SK-N-SH (cell line): Measurements from ENCODE around the gene UCHL5. TPM values are rescaled to one million over a fixed set of nuclear protein-coding genes. Genes with fewer than 3 reads are reported as not detected.
A peak's percentile ranks its signal among the peaks of the same experiment; 100 is the strongest.

Experiments
- CTCF ChIA-PET: fragments of 300-600, 350-600 bp; formaldehyde crosslinking; extraction: SDS; loops from one replicate; lab custom pipeline; 2021; lab: Yijun Ruan, JAX
- POLR2A ChIA-PET: fragments of 350-600 bp; sonication (Branson Sonifier 250); formaldehyde crosslinking; extraction: SDS; loops from one replicate; lab custom pipeline; 2020; ENCODE audit warnings: antibody characterized with exemption, inconsistent platforms; lab: Yijun Ruan, JAX
- DNase-seq: peaks from one replicate; pipeline ENCODE4 v3.0.0; 2012
- H2AFZ ChIP-seq: fragments of 200-600 bp; sonication (generic); 2 replicates; pipeline ENCODE4 v1.8.1; 2016; ENCODE audit warnings: antibody characterized with exemption, mild to moderate bottlenecking, low read depth
- H3F3A ChIP-seq: fragments of 200-600 bp; sonication (generic); replicated peaks from 2 replicates; pipeline ENCODE3; 2016; ENCODE audit warnings: antibody characterized with exemption, mild to moderate bottlenecking; ENCODE audit not compliant: insufficient read depth
- H3K27ac ChIP-seq, 2 experiments: fragments of 200-500 bp in 1 of 2; fragments of 200-600 bp in 1 of 2; sonication (Bioruptor generic) in 1 of 2; sonication (generic), shearing (Covaris generic) in 1 of 2; 2 replicates each; pipeline versions ENCODE4 v1.5.1 to v1.6.1; 2014 to 2016; ENCODE audit warnings: low read depth in 2 of 2, inconsistent platforms in 1 of 2, low read length in 1 of 2, mild to moderate bottlenecking in 1 of 2, mixed read lengths in 1 of 2
- H3K27me3 ChIP-seq: fragments of 200-600 bp; sonication (generic), shearing (Covaris generic); 2 replicates; pipeline ENCODE4 v1.6.1; 2016; ENCODE audit warnings: mixed run types; ENCODE audit not compliant: insufficient read depth
- H3K36me3 ChIP-seq, 2 experiments: fragments of 200-500 bp in 1 of 2; fragments of 200-600 bp in 1 of 2; sonication (Bioruptor generic) in 1 of 2; sonication (generic) in 1 of 2; replicated peaks in 1 of 2; 2 replicates each; pipeline versions ENCODE3 to v1.5.1; 2014 to 2016; ENCODE audit warnings: low read length in 1 of 2, mild to moderate bottlenecking in 1 of 2; ENCODE audit not compliant: insufficient read depth in 2 of 2, control insufficient read depth in 1 of 2
- H3K4me1 ChIP-seq, 2 experiments: fragments of 200-500 bp in 1 of 2; fragments of 200-600 bp in 1 of 2; sonication (Bioruptor generic) in 1 of 2; sonication (generic), shearing (Covaris generic) in 1 of 2; 2 replicates each; pipeline versions ENCODE4 v1.5.1 to v1.6.1; 2014 to 2016; ENCODE audit warnings: low read depth in 1 of 2, low read length in 1 of 2, mixed run types in 1 of 2; ENCODE audit not compliant: insufficient read depth in 2 of 2, control insufficient read depth in 1 of 2
- H3K4me2 ChIP-seq: fragments of 200-600 bp; sonication (generic), shearing (Covaris generic); 2 replicates; pipeline ENCODE4 v1.6.1; 2017; ENCODE audit warnings: mixed run types
- H3K4me3 ChIP-seq, 2 experiments: fragments of 200-500 bp in 1 of 2; fragments of 200-600 bp in 1 of 2; sonication (Bioruptor generic) in 1 of 2; sonication (generic), shearing (Covaris generic) in 1 of 2; 2 replicates each; pipeline versions ENCODE4 v1.5.1 to v1.8.1; 2014 to 2016; ENCODE audit warnings: low read depth in 2 of 2, inconsistent platforms in 1 of 2, low read length in 1 of 2, mild to moderate bottlenecking in 1 of 2, mixed read lengths in 1 of 2, moderate library complexity in 1 of 2
- H3K79me2 ChIP-seq: fragments of 200-600 bp; sonication (generic); 2 replicates; pipeline ENCODE4 v1.8.1; 2017; ENCODE audit warnings: mild to moderate bottlenecking; ENCODE audit not compliant: insufficient read depth
- H3K9ac ChIP-seq: fragments of 200-600 bp; sonication (generic); 2 replicates; pipeline ENCODE4 v1.6.1; 2017; ENCODE audit warnings: mixed run types
- H3K9me2 ChIP-seq: fragments of 200-600 bp; sonication (generic); 2 replicates; pipeline ENCODE4 v1.6.1; 2017; ENCODE audit warnings: mixed run types
- H3K9me3 ChIP-seq: fragments of 200-600 bp; sonication (generic); 2 replicates; pipeline ENCODE4 v1.6.1; 2017; ENCODE audit warnings: mixed run types, mild to moderate bottlenecking, moderate library complexity
- H4K20me1 ChIP-seq: fragments of 200-600 bp; sonication (generic); 2 replicates; pipeline ENCODE4 v1.6.1; 2017; ENCODE audit warnings: mild to moderate bottlenecking, mixed run types; ENCODE audit not compliant: insufficient read depth
- ELF1 ChIP-seq: IDR thresholded peaks from 2 replicates; pipeline ENCODE4 v1.4.0; 2012
- EZH2phosphoT487 ChIP-seq: fragments of 200-600 bp; sonication (generic); IDR thresholded peaks from 2 replicates; pipeline ENCODE4 v1.6.1; 2017; ENCODE audit warnings: low read depth, mixed run types, mild to moderate bottlenecking, antibody characterized with exemption, moderate library complexity, borderline replicate concordance
- FOXM1 ChIP-seq: IDR thresholded peaks from 2 replicates; pipeline ENCODE4 v1.4.0; 2012; ENCODE audit warnings: low read depth, mild to moderate bottlenecking
- GATA2 ChIP-seq: sonication (generic); formaldehyde crosslinking; IDR thresholded peaks from 2 replicates; pipeline ENCODE4 v1.5.0; 2020; ENCODE audit warnings: mild to moderate bottlenecking, missing genetic modification reagents
- IRF3 ChIP-seq: fragments of 150-350 bp; IDR thresholded peaks from 2 replicates; pipeline ENCODE4 v1.6.1; 2016; ENCODE audit warnings: mild to moderate bottlenecking, low read depth, low read length
- JUND ChIP-seq: IDR thresholded peaks from 2 replicates; pipeline ENCODE4 v1.4.0; 2012
- PBX3 ChIP-seq: IDR thresholded peaks from 2 replicates; pipeline ENCODE4; 2012
- RAD21 ChIP-seq: IDR thresholded peaks from 2 replicates; pipeline ENCODE4 v1.6.1; 2012; ENCODE audit warnings: mild to moderate bottlenecking, low read length
- RFX5 ChIP-seq: IDR thresholded peaks from 2 replicates; pipeline ENCODE4 v1.6.1; 2012; ENCODE audit warnings: mild to moderate bottlenecking, improper control_type of control experiment, low read length
- SIN3A ChIP-seq: IDR thresholded peaks from 2 replicates; pipeline ENCODE4 v1.6.1; 2012; ENCODE audit warnings: low read depth, mild to moderate bottlenecking, low read length, moderate library complexity, borderline replicate concordance
- SMC3 ChIP-seq: IDR thresholded peaks from 2 replicates; pipeline ENCODE4 v1.6.1; 2012; ENCODE audit warnings: low read depth, low read length, improper control_type of control experiment
- TAF1 ChIP-seq: IDR thresholded peaks from 2 replicates; pipeline ENCODE4 v1.6.1; 2012; ENCODE audit warnings: low read depth, mild to moderate bottlenecking, low read length, moderate library complexity, borderline replicate concordance
- TCF12 ChIP-seq: IDR thresholded peaks from 2 replicates; pipeline ENCODE4 v1.4.0; 2012
- TEAD4 ChIP-seq: IDR thresholded peaks from 2 replicates; pipeline ENCODE4 v1.4.0; 2012; ENCODE audit warnings: mild to moderate bottlenecking, borderline replicate concordance; ENCODE audit not compliant: insufficient read depth
- USF2 ChIP-seq: fragments of 150-350 bp; IDR thresholded peaks from 2 replicates; pipeline ENCODE4 v1.6.1; 2017; ENCODE audit warnings: antibody characterized with exemption, low read length, low read depth, borderline replicate concordance
- polyA plus RNA-seq, 3 experiments: library from polyadenylated mRNA; depleted of rRNA; stranded (reverse); fragments of >200 nt; gene quantifications; 2 replicates each; pipeline ENCODE4 v1.2.3, GENCODE V29; 2012
- TF ChIP-seq, protein P1 (sequence below): fragments of 200-600 bp; sonication (generic); IDR thresholded peaks from 2 replicates; pipeline ENCODE4 v1.6.1; 2017; ENCODE audit warnings: antibody characterized with exemption, mild to moderate bottlenecking, moderate library complexity
- TF ChIP-seq, protein P2 (sequence below): IDR thresholded peaks from 2 replicates; pipeline ENCODE4 v1.6.1; 2012; ENCODE audit warnings: mild to moderate bottlenecking, low read depth, low read length, moderate library complexity

The UCHL5 gene
- polyA plus RNA-seq, 1 of the 3 experiments (the other 2 are of a cell fraction): 14.9 TPM

DNA sequence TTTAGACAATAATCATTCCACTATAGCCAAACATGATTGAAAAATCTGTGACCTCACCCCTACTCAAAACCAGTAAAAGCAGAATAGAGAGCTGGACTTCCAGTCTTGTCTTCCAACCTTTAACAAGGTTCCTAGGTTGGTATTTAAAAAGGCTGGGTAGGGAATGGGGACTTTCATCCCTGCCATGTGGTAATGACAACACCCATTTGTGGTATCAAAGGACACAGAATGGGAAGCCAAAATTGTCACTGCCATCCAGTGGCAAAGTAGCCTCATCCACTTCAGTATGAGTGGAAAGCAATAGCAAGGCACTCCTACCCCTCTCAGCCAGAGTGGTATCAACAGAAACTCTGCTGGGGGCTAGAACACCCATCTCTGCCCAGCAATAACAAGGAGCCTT is 33.9 kb downstream of the UCHL5 start (continued):
- TF ChIP-seq, protein P1, sequence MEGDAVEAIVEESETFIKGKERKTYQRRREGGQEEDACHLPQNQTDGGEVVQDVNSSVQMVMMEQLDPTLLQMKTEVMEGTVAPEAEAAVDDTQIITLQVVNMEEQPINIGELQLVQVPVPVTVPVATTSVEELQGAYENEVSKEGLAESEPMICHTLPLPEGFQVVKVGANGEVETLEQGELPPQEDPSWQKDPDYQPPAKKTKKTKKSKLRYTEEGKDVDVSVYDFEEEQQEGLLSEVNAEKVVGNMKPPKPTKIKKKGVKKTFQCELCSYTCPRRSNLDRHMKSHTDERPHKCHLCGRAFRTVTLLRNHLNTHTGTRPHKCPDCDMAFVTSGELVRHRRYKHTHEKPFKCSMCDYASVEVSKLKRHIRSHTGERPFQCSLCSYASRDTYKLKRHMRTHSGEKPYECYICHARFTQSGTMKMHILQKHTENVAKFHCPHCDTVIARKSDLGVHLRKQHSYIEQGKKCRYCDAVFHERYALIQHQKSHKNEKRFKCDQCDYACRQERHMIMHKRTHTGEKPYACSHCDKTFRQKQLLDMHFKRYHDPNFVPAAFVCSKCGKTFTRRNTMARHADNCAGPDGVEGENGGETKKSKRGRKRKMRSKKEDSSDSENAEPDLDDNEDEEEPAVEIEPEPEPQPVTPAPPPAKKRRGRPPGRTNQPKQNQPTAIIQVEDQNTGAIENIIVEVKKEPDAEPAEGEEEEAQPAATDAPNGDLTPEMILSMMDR: no peak
- no peak for TF ChIP-seq FOXM1
- no peak for TF ChIP-seq SIN3A
- TF ChIP-seq PBX3: no peak
- no peak for TF ChIP-seq RAD21
- TF ChIP-seq JUND: no peak
- TF ChIP-seq EZH2phosphoT487: no peak
- no peak for TF ChIP-seq ELF1
- TF ChIP-seq USF2: no peak
- no peak for TF ChIP-seq IRF3
- TF ChIP-seq GATA2: no peak

GRCh38 chr1:193019442-193020026 is 39.6 kb downstream of the UCHL5 start:
- Histone ChIP-seq H3K4me2 (no peak overlapping the region; the same call in 1 of the 2 replicates), H4K20me1 (no peaks in the 10 kb centered on the region), H3K9me3 (no peaks in the 10 kb centered on the region), H3K27ac (peak overlapping the region; percentile 10 to 16; a peak in 2 of 4 replicates), H3K27me3 (no peaks in the 10 kb centered on the region), H3K36me3 (peaks cover 46 to 68% of the 10 kb centered on the region in 2 experiments), H3K4me1 (no peaks in the 10 kb centered on the region; a peak in 2 of 4 replicates), H3K9me2 (no peaks in the 10 kb centered on the region), H2AFZ (no peak overlapping the region), H3K79me2 (no peaks in the 10 kb centered on the region), H3F3A (peaks cover 26% of the 10 kb centered on the region), H3K4me3 (no peak overlapping the region), H3K9ac (no peak overlapping the region)
- ChIA-PET CTCF (interaction anchor here (0.6 to 8.3 kb wide), 33 partner anchors 10 to 558 kb away, joined by 3 to 104 read pairs (median 4); partner anchors contain the start of gene UCHL5), POLR2A (no interaction called here)
- peak; percentile 9 for DNase-seq
- TF ChIP-seq RAD21: peak; percentile 79
- no peak for TF ChIP-seq TAF1
- no peak for TF ChIP-seq USF2
- TF ChIP-seq IRF3: no peak
- TF ChIP-seq SMC3: peak; percentile 72
- no peak for TF ChIP-seq RFX5
- no peak for TF ChIP-seq TCF12
- TF ChIP-seq, protein P2, sequence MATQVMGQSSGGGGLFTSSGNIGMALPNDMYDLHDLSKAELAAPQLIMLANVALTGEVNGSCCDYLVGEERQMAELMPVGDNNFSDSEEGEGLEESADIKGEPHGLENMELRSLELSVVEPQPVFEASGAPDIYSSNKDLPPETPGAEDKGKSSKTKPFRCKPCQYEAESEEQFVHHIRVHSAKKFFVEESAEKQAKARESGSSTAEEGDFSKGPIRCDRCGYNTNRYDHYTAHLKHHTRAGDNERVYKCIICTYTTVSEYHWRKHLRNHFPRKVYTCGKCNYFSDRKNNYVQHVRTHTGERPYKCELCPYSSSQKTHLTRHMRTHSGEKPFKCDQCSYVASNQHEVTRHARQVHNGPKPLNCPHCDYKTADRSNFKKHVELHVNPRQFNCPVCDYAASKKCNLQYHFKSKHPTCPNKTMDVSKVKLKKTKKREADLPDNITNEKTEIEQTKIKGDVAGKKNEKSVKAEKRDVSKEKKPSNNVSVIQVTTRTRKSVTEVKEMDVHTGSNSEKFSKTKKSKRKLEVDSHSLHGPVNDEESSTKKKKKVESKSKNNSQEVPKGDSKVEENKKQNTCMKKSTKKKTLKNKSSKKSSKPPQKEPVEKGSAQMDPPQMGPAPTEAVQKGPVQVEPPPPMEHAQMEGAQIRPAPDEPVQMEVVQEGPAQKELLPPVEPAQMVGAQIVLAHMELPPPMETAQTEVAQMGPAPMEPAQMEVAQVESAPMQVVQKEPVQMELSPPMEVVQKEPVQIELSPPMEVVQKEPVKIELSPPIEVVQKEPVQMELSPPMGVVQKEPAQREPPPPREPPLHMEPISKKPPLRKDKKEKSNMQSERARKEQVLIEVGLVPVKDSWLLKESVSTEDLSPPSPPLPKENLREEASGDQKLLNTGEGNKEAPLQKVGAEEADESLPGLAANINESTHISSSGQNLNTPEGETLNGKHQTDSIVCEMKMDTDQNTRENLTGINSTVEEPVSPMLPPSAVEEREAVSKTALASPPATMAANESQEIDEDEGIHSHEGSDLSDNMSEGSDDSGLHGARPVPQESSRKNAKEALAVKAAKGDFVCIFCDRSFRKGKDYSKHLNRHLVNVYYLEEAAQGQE: no peak
- no peak for TF ChIP-seq TEAD4
